Smooth muscle cell (in vitro differentiated cells): ENCODE measurements around the gene LIPI. TPM values are rescaled to one million over a fixed set of nuclear protein-coding genes. Genes with fewer than 3 reads are reported as not detected.
"Not testable (repeated sequence)": the region's sequence is repeated elsewhere in the genome, so short reads cannot be mapped to it uniquely, and the experiment has no call there.

Experiments
- DNase-seq: peaks from one replicate; lab custom pipeline; 2025; ENCODE audit not compliant: unreplicated experiment; lab: John Stamatoyannopoulos, UW
- H2AFZ ChIP-seq: fragments of 200-600 bp; sonication (generic); 2 replicates; pipeline ENCODE4 v1.6.0; 2016; ENCODE audit warnings: antibody characterized with exemption, low read depth, mild to moderate bottlenecking
- H3F3A ChIP-seq: fragments of 200-600 bp; sonication (generic); 2 replicates; pipeline ENCODE4 v1.6.0; 2017; ENCODE audit warnings: antibody characterized with exemption, low read depth
- H3K27ac ChIP-seq: fragments of 200-600 bp; sonication (generic); 2 replicates; pipeline ENCODE4 v1.5.1; 2016; ENCODE audit warnings: low read depth, mild to moderate bottlenecking
- H3K27me3 ChIP-seq: fragments of 200-600 bp; sonication (generic); 2 replicates; pipeline ENCODE4 v1.6.1; 2016; ENCODE audit warnings: low read depth, mild to moderate bottlenecking
- H3K36me3 ChIP-seq: fragments of 200-600 bp; sonication (generic); 2 replicates; pipeline ENCODE4 v1.5.1; 2016; ENCODE audit warnings: low read depth
- H3K4me1 ChIP-seq: fragments of 200-600 bp; sonication (generic); 2 replicates; pipeline ENCODE4 v1.5.1; 2016; ENCODE audit warnings: low read depth
- H3K4me2 ChIP-seq: fragments of 200-600 bp; sonication (generic); 2 replicates; pipeline ENCODE4 v1.6.0; 2016; ENCODE audit warnings: mild to moderate bottlenecking
- H3K4me3 ChIP-seq: fragments of 200-600 bp; sonication (generic); 2 replicates; pipeline ENCODE4 v1.5.1; 2016; ENCODE audit warnings: mild to moderate bottlenecking
- H3K79me2 ChIP-seq: fragments of 200-600 bp; sonication (generic); 2 replicates; pipeline ENCODE4 v1.6.0; 2016; ENCODE audit warnings: low read depth, mild to moderate bottlenecking
- H3K9ac ChIP-seq: fragments of 200-600 bp; sonication (generic); 2 replicates; pipeline ENCODE4 v1.6.0; 2016; ENCODE audit warnings: low read depth
- H3K9me3 ChIP-seq: fragments of 200-600 bp; sonication (generic); replicated peaks from 2 replicates; pipeline ENCODE4 v1.5.1; 2016; ENCODE audit warnings: low read depth
- H4K20me1 ChIP-seq: fragments of 200-600 bp; sonication (generic); 2 replicates; pipeline ENCODE4 v1.6.0; 2016; ENCODE audit warnings: low read depth
- WGBS: methylation state at CpG from one replicate; pipeline ENCODE4 v1.1.7; 2016; ENCODE audit warnings: low lambda C conversion rate; 5-methylcytosine and 5-hydroxymethylcytosine counted together
- polyA plus RNA-seq: library from polyadenylated mRNA; unstranded; fragments of >200 nt; fragmentation: Nextera tagmentation; extraction: Ambion mirVana; gene quantifications from 2 replicates; pipeline ENCODE4 v1.2.1, GENCODE V29; 2016
- total RNA-seq: library from RNA; depleted of rRNA; stranded (reverse); fragments of >200 nt; gene quantifications from 2 replicates; pipeline ENCODE4 v1.2.3, GENCODE V29; 2014
- TF ChIP-seq, protein P1 (sequence below): fragments of 200-600 bp; sonication (generic); IDR thresholded peaks from 2 replicates; pipeline ENCODE4 v1.5.1; 2017; ENCODE audit warnings: borderline replicate concordance, mild to moderate bottlenecking, antibody characterized with exemption; ENCODE audit not compliant: insufficient read depth, poor library complexity, severe bottlenecking

Gene LIPI
- total and polyA plus RNA-seq, 2 experiments from 2014 or later = not detected

DNA sequence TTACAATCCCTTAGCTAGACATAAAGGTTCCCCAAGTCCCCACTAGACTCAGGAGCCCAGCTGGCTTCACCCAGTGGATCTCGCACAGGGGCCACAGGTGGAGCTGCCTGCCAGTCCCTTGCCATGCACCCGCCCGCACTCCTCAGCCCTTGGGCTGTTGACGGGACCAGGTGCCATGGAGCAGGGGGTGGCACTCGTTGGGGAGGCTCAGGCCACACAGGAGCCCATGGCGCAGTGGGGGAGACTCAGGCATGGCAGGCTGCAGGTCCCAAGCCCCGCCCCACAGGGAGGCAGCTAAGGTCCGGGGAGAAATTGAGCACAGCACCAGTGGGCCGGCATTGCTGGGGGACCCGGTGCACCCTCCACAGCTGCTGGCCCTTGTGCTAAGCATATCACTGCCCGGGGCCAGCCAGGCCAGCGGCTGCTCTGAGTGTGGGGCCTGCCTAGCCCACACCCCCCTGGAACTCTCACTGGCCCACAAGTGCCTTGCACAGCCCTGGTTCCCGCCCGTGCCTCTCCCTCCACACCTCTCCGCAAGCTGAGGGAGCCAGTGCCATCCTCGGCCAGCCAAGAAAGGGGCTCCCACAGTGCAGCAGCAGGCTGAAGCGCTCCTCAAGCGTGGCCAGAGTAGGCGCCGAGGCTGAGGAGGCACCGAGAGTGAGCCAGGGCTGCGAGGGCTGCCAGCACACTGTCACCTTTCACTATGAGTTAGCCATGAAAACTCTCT, 117.8 kb downstream of the LIPI start:
- Histone ChIP-seq H3K27ac (no peak overlapping the region), H3K4me3 (no peak overlapping the region), H3K36me3 (no peaks in the 10 kb centered on the region), H3K9ac (no peak overlapping the region), H3K4me1 (no peaks in the 10 kb centered on the region), H3K27me3 (no peaks in the 10 kb centered on the region), H3F3A (no peaks in the 10 kb centered on the region), H2AFZ (no peak overlapping the region), H3K4me2 (no peak overlapping the region), H3K9me3 (no peaks in the 10 kb centered on the region), H3K79me2 (no peaks in the 10 kb centered on the region), H4K20me1 (no peaks in the 10 kb centered on the region)
- TF ChIP-seq, protein P1, sequence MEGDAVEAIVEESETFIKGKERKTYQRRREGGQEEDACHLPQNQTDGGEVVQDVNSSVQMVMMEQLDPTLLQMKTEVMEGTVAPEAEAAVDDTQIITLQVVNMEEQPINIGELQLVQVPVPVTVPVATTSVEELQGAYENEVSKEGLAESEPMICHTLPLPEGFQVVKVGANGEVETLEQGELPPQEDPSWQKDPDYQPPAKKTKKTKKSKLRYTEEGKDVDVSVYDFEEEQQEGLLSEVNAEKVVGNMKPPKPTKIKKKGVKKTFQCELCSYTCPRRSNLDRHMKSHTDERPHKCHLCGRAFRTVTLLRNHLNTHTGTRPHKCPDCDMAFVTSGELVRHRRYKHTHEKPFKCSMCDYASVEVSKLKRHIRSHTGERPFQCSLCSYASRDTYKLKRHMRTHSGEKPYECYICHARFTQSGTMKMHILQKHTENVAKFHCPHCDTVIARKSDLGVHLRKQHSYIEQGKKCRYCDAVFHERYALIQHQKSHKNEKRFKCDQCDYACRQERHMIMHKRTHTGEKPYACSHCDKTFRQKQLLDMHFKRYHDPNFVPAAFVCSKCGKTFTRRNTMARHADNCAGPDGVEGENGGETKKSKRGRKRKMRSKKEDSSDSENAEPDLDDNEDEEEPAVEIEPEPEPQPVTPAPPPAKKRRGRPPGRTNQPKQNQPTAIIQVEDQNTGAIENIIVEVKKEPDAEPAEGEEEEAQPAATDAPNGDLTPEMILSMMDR = no peak
- DNase-seq = no peak
- WGBS = 87% methylated on average over 22 of the region's 22 CpGs

DNA sequence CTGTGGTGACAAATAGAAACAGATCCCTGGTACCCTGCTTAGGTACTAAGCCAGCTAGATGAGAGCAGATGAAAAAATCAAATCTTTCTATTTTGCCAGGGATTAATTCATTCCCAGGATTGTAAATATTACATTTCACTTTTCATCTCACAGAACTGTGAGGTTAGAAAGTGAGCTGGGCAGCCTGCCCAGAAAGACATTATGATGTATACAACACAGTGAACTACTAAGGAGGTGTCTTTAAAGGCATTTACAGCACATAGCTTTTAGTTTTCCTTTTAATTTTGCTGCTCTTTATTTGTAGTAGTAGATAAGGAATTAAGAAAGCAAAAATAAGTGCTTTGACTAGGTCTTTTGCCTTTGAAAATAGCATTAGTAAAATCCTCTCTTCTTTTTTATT, 120.6 kb downstream of the LIPI start:
- not testable (repeated sequence) for H3K9ac ChIP-seq, H2AFZ ChIP-seq, H3F3A ChIP-seq, H3K27ac ChIP-seq, H3K4me2 ChIP-seq, DNase-seq, H3K79me2 ChIP-seq, H3K36me3 ChIP-seq, H4K20me1 ChIP-seq, H3K4me1 ChIP-seq, H3K27me3 ChIP-seq, H3K4me3 ChIP-seq, H3K9me3 ChIP-seq

DNA sequence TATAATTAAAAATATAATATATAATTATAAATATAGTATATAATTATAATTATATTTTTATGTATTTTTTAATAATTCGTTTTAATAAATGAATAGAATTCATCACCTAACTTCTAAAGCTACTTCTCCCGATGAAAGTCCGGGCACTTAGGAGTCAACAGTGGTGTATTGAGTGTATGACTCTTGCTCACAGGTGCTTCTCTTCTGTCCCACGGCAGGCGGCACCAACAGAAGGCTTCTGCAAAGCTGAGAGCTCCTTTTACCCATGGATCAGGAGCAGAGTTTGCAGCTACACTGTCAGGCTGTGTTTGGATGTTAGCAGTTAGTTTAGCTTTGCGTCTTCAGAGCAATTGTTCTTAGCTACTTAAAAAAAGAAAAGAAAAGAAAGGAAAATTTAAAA, 122.4 kb downstream of the LIPI start:
- H3K4me3 ChIP-seq = no peak overlapping the region
- TF ChIP-seq, protein P1 = no peak
- no peak overlapping the region for H3K9ac ChIP-seq
- H2AFZ ChIP-seq = no peak overlapping the region
- no peaks in the 10 kb centered on the region for H3K36me3 ChIP-seq
- no peaks in the 10 kb centered on the region for H3F3A ChIP-seq
- no peak overlapping the region for H3K27ac ChIP-seq
- no peaks in the 10 kb centered on the region for H3K79me2 ChIP-seq
- WGBS = 93% methylated on average over 6 of the region's 6 CpGs
- no peaks in the 10 kb centered on the region for H3K9me3 ChIP-seq
- no peak overlapping the region for H3K4me2 ChIP-seq
- DNase-seq = no peak
- no peaks in the 10 kb centered on the region for H4K20me1 ChIP-seq
- H3K27me3 ChIP-seq = no peaks in the 10 kb centered on the region
- no peaks in the 10 kb centered on the region for H3K4me1 ChIP-seq

DNA sequence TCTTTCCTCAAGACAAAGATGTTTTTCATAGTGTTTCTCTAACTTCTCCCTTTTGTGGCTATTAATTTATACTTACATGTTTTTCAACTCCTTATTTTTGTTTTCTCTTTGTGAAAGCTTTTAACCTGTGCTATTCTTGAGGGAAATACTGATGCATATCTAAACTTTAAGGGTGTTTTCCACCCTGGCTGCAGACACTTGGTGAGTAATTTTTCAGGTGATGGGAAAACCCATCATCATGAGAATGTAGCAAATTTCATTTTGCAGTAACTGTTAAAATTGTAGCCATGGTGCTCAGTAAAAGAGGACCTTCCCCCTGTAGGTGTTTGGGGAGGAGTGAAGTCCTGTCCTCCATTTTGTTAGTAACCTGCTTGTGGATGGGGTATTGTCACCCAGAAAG, 124.2 kb downstream of the LIPI start:
- Histone ChIP-seq H3K4me3 (no peak overlapping the region), H3K9me3 (no peaks in the 10 kb centered on the region), H4K20me1 (no peaks in the 10 kb centered on the region), H2AFZ (no peak overlapping the region), H3K9ac (no peak overlapping the region), H3K27ac (no peak overlapping the region), H3K27me3 (no peaks in the 10 kb centered on the region), H3K4me1 (no peaks in the 10 kb centered on the region), H3K79me2 (no peaks in the 10 kb centered on the region), H3K4me2 (no peak overlapping the region), H3F3A (no peaks in the 10 kb centered on the region), H3K36me3 (no peaks in the 10 kb centered on the region)
- TF ChIP-seq, protein P1 = no peak
- no peak for DNase-seq
